PC-9 (cell line): ENCODE data around the gene SMCO2. TPM values are rescaled to one million over a fixed set of nuclear protein-coding genes. Genes with fewer than 3 reads are reported as not detected.

Experiments
- BruUV-seq: library from RNA; stranded (reverse); fragments of 400-500 nt; replicated peaks from 2 replicates; lab custom pipeline; 2021; lab: Mats Ljungman, UMichigan
- CTCF ChIA-PET: fragments of 300-600 bp; sonication (Branson Sonifier 250); formaldehyde crosslinking; loops from one replicate; lab custom pipeline; 2022; ENCODE audit warnings: antibody characterized with exemption; lab: Charles Lee
- POLR2A ChIA-PET: fragments of 300-600 bp; sonication (Branson Sonifier 250); formaldehyde crosslinking; loops from one replicate; lab custom pipeline; 2022; ENCODE audit warnings: antibody characterized with exemption; ENCODE audit not compliant: unreplicated experiment; lab: Charles Lee
- DNase-seq, 2 experiments: peaks; one replicate each; pipeline versions ENCODE4 v3.0.0 to v3.0.0-alpha.2; 2015 to 2022; ENCODE audit warnings: mixed read lengths in 1 of 2
- H2AFZ ChIP-seq: fragments of 200-600 bp; sonication (generic); 2 replicates; pipeline ENCODE4 v1.8.1; 2017; ENCODE audit warnings: antibody characterized with exemption
- H3F3A ChIP-seq: fragments of 200-600 bp; sonication (generic); 2 replicates; pipeline ENCODE4 v1.8.1; 2017; ENCODE audit warnings: antibody characterized with exemption, mild to moderate bottlenecking, low read depth; ENCODE audit not compliant: insufficient read depth
- H3K27ac ChIP-seq: fragments of 200-600 bp; sonication (generic); 2 replicates; pipeline ENCODE4 v1.6.1; 2016; ENCODE audit warnings: mixed run types
- H3K27me3 ChIP-seq: fragments of 200-600 bp; sonication (generic); 2 replicates; pipeline ENCODE4 v1.6.1; 2016; ENCODE audit warnings: low read depth, mixed run types; ENCODE audit not compliant: insufficient read depth
- H3K36me3 ChIP-seq: fragments of 200-600 bp; sonication (generic); 2 replicates; pipeline ENCODE4 v1.6.1; 2016; ENCODE audit warnings: low read depth, mixed run types
- H3K4me1 ChIP-seq: fragments of 200-600 bp; sonication (generic); replicated peaks from 2 replicates; pipeline ENCODE4 v1.6.1; 2016; ENCODE audit warnings: mixed run types; ENCODE audit not compliant: insufficient read depth
- H3K4me2 ChIP-seq: fragments of 200-600 bp; sonication (generic); 2 replicates; pipeline ENCODE4 v1.6.1; 2017; ENCODE audit warnings: mixed run types
- H3K4me3 ChIP-seq: fragments of 200-600 bp; sonication (generic); 2 replicates; pipeline ENCODE4 v1.6.1; 2016; ENCODE audit warnings: mixed run types
- H3K79me2 ChIP-seq: fragments of 200-600 bp; sonication (generic); 2 replicates; pipeline ENCODE4 v1.6.1; 2017; ENCODE audit warnings: low read depth, mixed run types
- H3K9me2 ChIP-seq: fragments of 200-600 bp; sonication (generic); 2 replicates; pipeline ENCODE4 v1.8.1; 2017; ENCODE audit warnings: mild to moderate bottlenecking; ENCODE audit not compliant: insufficient read depth
- H3K9me3 ChIP-seq: fragments of 200-600 bp; sonication (generic); 2 replicates; pipeline ENCODE4 v1.8.1; 2016; ENCODE audit warnings: low read depth; ENCODE audit not compliant: insufficient read depth
- H4K20me1 ChIP-seq: fragments of 200-600 bp; sonication (generic); 2 replicates; pipeline ENCODE4 v1.8.1; 2017; ENCODE audit not compliant: insufficient read depth
- EZH2 ChIP-seq: fragments of 200-600 bp; sonication (generic); IDR thresholded peaks from 2 replicates; pipeline ENCODE4 v1.8.0; 2017; ENCODE audit warnings: antibody characterized with exemption, low read depth
- intact Hi-C: fragments of 100-400 bp; cut with micrococcal nuclease; formaldehyde crosslinking; loops from one replicate; pipeline ENCODE4 v1.10.0; 2022; ENCODE audit not compliant: unreplicated experiment
- total RNA-seq: library from RNA; stranded (reverse); gene quantifications from 2 replicates; pipeline ENCODE4 v1.2.3, GENCODE V29; 2021
- TF ChIP-seq, protein P1 (sequence below): fragments of 200-600 bp; sonication (generic); conservative IDR thresholded peaks from 2 replicates; pipeline ENCODE4 v1.6.1; 2017; ENCODE audit warnings: mixed run types, antibody characterized with exemption, mild to moderate bottlenecking, moderate library complexity

SMCO2 gene
- total RNA-seq, 1 experiment from 2014 or later: 3.7 TPM

DNA sequence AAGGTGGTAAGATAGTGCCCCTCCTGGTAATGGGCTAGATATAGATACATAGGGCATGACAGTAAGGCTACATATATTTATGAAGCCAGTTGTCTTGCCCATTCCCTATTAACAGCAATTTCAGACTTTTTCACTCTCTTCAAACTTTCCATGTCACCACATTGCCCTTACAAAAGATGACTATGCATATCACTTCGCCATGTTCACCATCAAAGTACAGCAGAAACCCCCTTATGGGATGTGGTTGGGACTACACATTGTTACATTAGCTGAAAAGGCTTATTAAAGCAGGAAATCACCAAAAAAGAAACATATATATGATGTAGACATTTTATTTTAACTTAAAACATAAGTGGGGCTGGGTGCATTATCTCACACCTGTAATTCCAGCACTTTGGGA lies 9.8 kb upstream of the SMCO2 start:
- TF ChIP-seq EZH2: no peak
- TF ChIP-seq, protein P1, sequence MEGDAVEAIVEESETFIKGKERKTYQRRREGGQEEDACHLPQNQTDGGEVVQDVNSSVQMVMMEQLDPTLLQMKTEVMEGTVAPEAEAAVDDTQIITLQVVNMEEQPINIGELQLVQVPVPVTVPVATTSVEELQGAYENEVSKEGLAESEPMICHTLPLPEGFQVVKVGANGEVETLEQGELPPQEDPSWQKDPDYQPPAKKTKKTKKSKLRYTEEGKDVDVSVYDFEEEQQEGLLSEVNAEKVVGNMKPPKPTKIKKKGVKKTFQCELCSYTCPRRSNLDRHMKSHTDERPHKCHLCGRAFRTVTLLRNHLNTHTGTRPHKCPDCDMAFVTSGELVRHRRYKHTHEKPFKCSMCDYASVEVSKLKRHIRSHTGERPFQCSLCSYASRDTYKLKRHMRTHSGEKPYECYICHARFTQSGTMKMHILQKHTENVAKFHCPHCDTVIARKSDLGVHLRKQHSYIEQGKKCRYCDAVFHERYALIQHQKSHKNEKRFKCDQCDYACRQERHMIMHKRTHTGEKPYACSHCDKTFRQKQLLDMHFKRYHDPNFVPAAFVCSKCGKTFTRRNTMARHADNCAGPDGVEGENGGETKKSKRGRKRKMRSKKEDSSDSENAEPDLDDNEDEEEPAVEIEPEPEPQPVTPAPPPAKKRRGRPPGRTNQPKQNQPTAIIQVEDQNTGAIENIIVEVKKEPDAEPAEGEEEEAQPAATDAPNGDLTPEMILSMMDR: no peak
- ChIA-PET CTCF (interaction anchor here (0.6 kb wide), 1 partner anchor 425 kb away, joined by 3 read pairs; no protein-coding TSS in a partner anchor), POLR2A (no interaction called here)
- H3K27ac ChIP-seq: no peak overlapping the region
- H2AFZ ChIP-seq: no peak overlapping the region
- no peaks in the 10 kb centered on the region for H3K79me2 ChIP-seq
- no peaks in the 10 kb centered on the region for H3K9me3 ChIP-seq
- intact Hi-C loops: loop anchor here (5.0 kb wide), 1 partner anchor 86 kb away; the partner anchor contains the start of gene PPFIBP1
- no TSS peak for BruUV-seq
- H3K4me1 ChIP-seq: 0 out of 2 replicates have a peak, but pooled peaks cover 3% of the 10 kb centered on the region
- no peaks in the 10 kb centered on the region; the same call in 1 of the 2 replicates for H3F3A ChIP-seq
- no peak overlapping the region for H3K4me2 ChIP-seq
- DNase-seq: no peak
- H3K4me3 ChIP-seq: no peak overlapping the region
- no peaks in the 10 kb centered on the region for H3K9me2 ChIP-seq
- H4K20me1 ChIP-seq: no peaks in the 10 kb centered on the region
- H3K36me3 ChIP-seq: no peaks in the 10 kb centered on the region
- no peaks in the 10 kb centered on the region for H3K27me3 ChIP-seq

DNA sequence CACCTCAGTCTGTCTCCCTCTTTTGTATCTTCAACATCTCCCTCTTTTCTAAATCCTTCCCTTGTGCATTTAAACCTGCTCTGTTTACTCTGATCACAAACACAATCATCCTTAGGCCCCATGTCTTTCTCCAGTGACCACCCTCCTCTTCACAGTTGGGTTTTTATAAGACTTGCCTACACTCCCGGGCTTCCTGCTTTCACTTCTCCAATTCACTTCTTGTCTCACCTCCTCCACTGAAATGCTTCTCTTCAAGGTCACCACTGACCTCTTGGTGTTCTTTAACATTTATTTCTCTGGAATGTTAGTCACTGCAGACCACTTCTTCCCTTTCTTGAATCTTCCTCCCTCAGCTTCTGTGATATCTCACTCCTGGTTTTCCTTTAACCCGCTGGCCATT lies 8.7 kb upstream of the SMCO2 start:
- H2AFZ ChIP-seq: no peak overlapping the region
- H4K20me1 ChIP-seq: no peaks in the 10 kb centered on the region
- H3K9me2 ChIP-seq: no peaks in the 10 kb centered on the region
- H3K4me3 ChIP-seq: no peak overlapping the region
- no peaks in the 10 kb centered on the region for H3K36me3 ChIP-seq
- POLR2A ChIA-PET: no interaction called here
- BruUV-seq: no TSS peak
- no peak overlapping the region for H3K27ac ChIP-seq
- TF ChIP-seq, protein P1: no peak
- TF ChIP-seq EZH2: no peak
- intact Hi-C loops: loop anchor here (5.0 kb wide), 1 partner anchor 84 kb away; the partner anchor contains the start of gene PPFIBP1
- no peaks in the 10 kb centered on the region for H3K79me2 ChIP-seq
- H3K4me2 ChIP-seq: no peak overlapping the region
- no peaks in the 10 kb centered on the region for H3K27me3 ChIP-seq
- H3K9me3 ChIP-seq: no peaks in the 10 kb centered on the region
- no peak for DNase-seq
- H3F3A ChIP-seq: no peaks in the 10 kb centered on the region; the same call in 1 of the 2 replicates
- CTCF ChIA-PET: no interaction called here
- 0 out of 2 replicates have a peak, but pooled peaks cover 3% of the 10 kb centered on the region for H3K4me1 ChIP-seq

DNA sequence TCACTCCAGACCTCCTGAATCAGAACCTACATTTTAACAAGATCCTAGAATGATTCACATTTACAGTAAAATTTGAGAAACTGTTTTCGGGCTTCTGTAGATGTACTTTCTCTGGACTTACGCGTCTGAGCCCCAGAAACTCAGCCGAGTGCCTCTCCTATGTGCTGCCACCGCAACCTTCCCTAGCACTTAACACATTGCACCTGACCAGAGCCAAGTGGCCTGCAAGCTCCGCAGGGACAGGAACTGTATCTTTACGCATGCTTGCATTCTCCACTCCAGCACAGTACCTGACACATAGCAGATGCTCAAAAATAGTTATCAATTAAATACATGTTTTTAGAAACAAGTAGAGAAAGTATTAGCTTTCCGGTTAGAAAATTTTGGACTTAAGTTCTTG lies 1.2 kb downstream of the SMCO2 start:
- POLR2A ChIA-PET: no interaction called here
- BruUV-seq: no TSS peak
- no peaks in the 10 kb centered on the region for H3K27me3 ChIP-seq

More for the DNA sequence above, 1.2 kb downstream of the SMCO2 start:
- no peaks in the 10 kb centered on the region for H3K9me2 ChIP-seq
- CTCF ChIA-PET: no interaction called here
- H3K36me3 ChIP-seq: no peaks in the 10 kb centered on the region
- H4K20me1 ChIP-seq: no peaks in the 10 kb centered on the region
- no peaks in the 10 kb centered on the region for H3K4me1 ChIP-seq
- no peak overlapping the region for H2AFZ ChIP-seq
- intact Hi-C loops: no loop called here
- H3F3A ChIP-seq: no peaks in the 10 kb centered on the region
- no peak for DNase-seq
- no peaks in the 10 kb centered on the region for H3K79me2 ChIP-seq
- H3K9me3 ChIP-seq: no peaks in the 10 kb centered on the region
- H3K4me2 ChIP-seq: no peak overlapping the region
- H3K27ac ChIP-seq: no peak overlapping the region
- TF ChIP-seq, protein P1: no peak
- TF ChIP-seq EZH2: no peak
- H3K4me3 ChIP-seq: no peak overlapping the region
